Mesendoderm (in vitro differentiated cells): ENCODE results near the gene SLC39A10.
"Not testable (repeated sequence)": the region's sequence is repeated elsewhere in the genome, so short reads cannot be mapped to it uniquely, and the experiment has no call there.

Source experiments
- DNase-seq: peaks from one replicate; pipeline ENCODE4 v3.0.0; 2013
- H2AK5ac ChIP-seq: 2 replicates; pipeline ENCODE4 v1.6.1; 2013; ENCODE audit warnings: low read length, inconsistent platforms
- H2BK120ac ChIP-seq: 2 replicates; pipeline ENCODE4 v1.6.1; 2013; ENCODE audit warnings: low read depth, mild to moderate bottlenecking, low read length, moderate library complexity, mixed read lengths
- H2BK15ac ChIP-seq: replicated peaks from 2 replicates; pipeline ENCODE4 v1.6.1; 2013; ENCODE audit warnings: low read depth, mild to moderate bottlenecking, moderate library complexity
- H2BK5ac ChIP-seq: 2 replicates; pipeline ENCODE4 v1.6.1; 2013; ENCODE audit warnings: low read length, inconsistent platforms
- H3K18ac ChIP-seq: 2 replicates; pipeline ENCODE4 v1.6.1; 2013; ENCODE audit warnings: mild to moderate bottlenecking, low read length, mixed read lengths
- H3K23ac ChIP-seq: one replicate; pipeline ENCODE4 v1.6.1; 2013; ENCODE audit warnings: low read length
- H3K27ac ChIP-seq: 2 replicates; pipeline ENCODE4 v1.5.1; 2013; ENCODE audit warnings: low read depth, mild to moderate bottlenecking, inconsistent platforms, low read length, moderate library complexity
- H3K27me3 ChIP-seq: 2 replicates; pipeline ENCODE4 v1.6.1; 2013; ENCODE audit warnings: low read length, control low read depth, mild to moderate bottlenecking, inconsistent platforms; ENCODE audit not compliant: insufficient read depth, poor library complexity
- H3K36me3 ChIP-seq: 2 replicates; pipeline ENCODE4 v1.6.1; 2013; ENCODE audit warnings: low read length, inconsistent platforms; ENCODE audit not compliant: control insufficient read depth, insufficient read depth
- H3K4ac ChIP-seq: one replicate; pipeline ENCODE4 v1.6.1; 2013; ENCODE audit warnings: low read depth, mild to moderate bottlenecking, low read length, moderate library complexity
- H3K4me1 ChIP-seq: 2 replicates; pipeline ENCODE4 v1.6.1; 2013; ENCODE audit warnings: low read depth, low read length, inconsistent platforms; ENCODE audit not compliant: control insufficient read depth
- H3K4me2 ChIP-seq: 2 replicates; pipeline ENCODE4 v1.6.1; 2013; ENCODE audit warnings: low read length
- H3K4me3 ChIP-seq: 2 replicates; pipeline ENCODE4 v1.5.1; 2013; ENCODE audit warnings: mild to moderate bottlenecking, low read length
- H3K56ac ChIP-seq: one replicate; pipeline ENCODE4 v1.6.1; 2013; ENCODE audit warnings: low read length
- H3K79me1 ChIP-seq: 2 replicates; pipeline ENCODE4 v1.6.1; 2013; ENCODE audit warnings: low read length, inconsistent platforms
- H3K79me2 ChIP-seq: 2 replicates; pipeline ENCODE4 v1.6.1; 2013; ENCODE audit warnings: mild to moderate bottlenecking, low read length; ENCODE audit not compliant: control insufficient read depth, insufficient read depth
- H3K9ac ChIP-seq: 2 replicates; pipeline ENCODE4 v1.6.1; 2013; ENCODE audit warnings: low read length, inconsistent platforms
- H4K5ac ChIP-seq: one replicate; pipeline ENCODE4 v1.6.1; 2013; ENCODE audit warnings: low read length
- H4K8ac ChIP-seq: one replicate; pipeline ENCODE4 v1.6.1; 2013; ENCODE audit warnings: low read depth, mild to moderate bottlenecking, control low read depth, low read length, moderate library complexity
- WGBS: extraction: QIAGEN DNeasy Blood & Tissue Kit; methylation state at CpG from one replicate; pipeline ENCODE4 v1.1.7; 2013; ENCODE audit warnings: low lambda C conversion rate, missing lambda C conversion rate; ENCODE audit not compliant: insufficient coverage; ENCODE audit errors: extremely low coverage; 5-methylcytosine and 5-hydroxymethylcytosine counted together

The SLC39A10 gene

GRCh38 chr2:195647302-195647701 is 9.7 kb upstream of the SLC39A10 start:
- WGBS: no CpG with 5 or more reads among the region's 3 CpGs

GRCh38 chr2:195648370-195648769 is 8.7 kb upstream of the SLC39A10 start:
- H3K56ac ChIP-seq, H3K79me1 ChIP-seq, DNase-seq, H3K23ac ChIP-seq, H3K9ac ChIP-seq, H4K8ac ChIP-seq, H2BK5ac ChIP-seq, H2BK15ac ChIP-seq, H3K36me3 ChIP-seq, H3K4me1 ChIP-seq, H2AK5ac ChIP-seq, H4K5ac ChIP-seq, H3K4ac ChIP-seq, H3K18ac ChIP-seq, H3K27ac ChIP-seq, H3K27me3 ChIP-seq, H3K4me2 ChIP-seq, H3K4me3 ChIP-seq, H3K79me2 ChIP-seq, H2BK120ac ChIP-seq: not testable (repeated sequence)
- no CpG with 5 or more reads among the region's 2 CpGs for WGBS

More at GRCh38 chr2:195647302-195647701, 9.7 kb upstream of the SLC39A10 start:
- Histone ChIP-seq H3K27ac (no peak overlapping the region), H3K56ac (peak overlapping the region; percentile 34), H2BK120ac (no peak overlapping the region), H3K27me3 (no peaks in the 10 kb centered on the region), H3K23ac (no peak overlapping the region), H4K5ac (no peak overlapping the region), H4K8ac (no peak overlapping the region), H3K4me3 (no peak overlapping the region), H3K79me2 (no peaks in the 10 kb centered on the region), H2BK15ac (no peak overlapping the region), H3K4me2 (no peak overlapping the region), H2AK5ac (no peak overlapping the region), H2BK5ac (no peak overlapping the region), H3K79me1 (no peaks in the 10 kb centered on the region), H3K4ac (no peak overlapping the region), H3K9ac (no peak overlapping the region), H3K36me3 (no peaks in the 10 kb centered on the region), H3K18ac (no peak overlapping the region), H3K4me1 (no peaks in the 10 kb centered on the region)
- no peak for DNase-seq

GRCh38 chr2:195648787-195649186 is 8.2 kb upstream of the SLC39A10 start:
- no peaks in the 10 kb centered on the region for H3K27me3 ChIP-seq
- no peak overlapping the region for H3K23ac ChIP-seq
- H2AK5ac ChIP-seq: no peak overlapping the region
- no peak overlapping the region for H3K56ac ChIP-seq
- no peak overlapping the region for H2BK15ac ChIP-seq
- no peaks in the 10 kb centered on the region for H3K4me1 ChIP-seq
- H3K27ac ChIP-seq: no peak overlapping the region
- no peaks in the 10 kb centered on the region for H3K79me2 ChIP-seq
- H2BK5ac ChIP-seq: no peak overlapping the region
- H3K36me3 ChIP-seq: no peaks in the 10 kb centered on the region
- H3K4me3 ChIP-seq: no peak overlapping the region
- H3K9ac ChIP-seq: no peak overlapping the region
- no CpG with 5 or more reads among the region's 5 CpGs for WGBS
- H3K18ac ChIP-seq: no peak overlapping the region
- no peaks in the 10 kb centered on the region for H3K79me1 ChIP-seq
- no peak for DNase-seq
- no peak overlapping the region for H4K8ac ChIP-seq
- H2BK120ac ChIP-seq: no peak overlapping the region
- H3K4me2 ChIP-seq: no peak overlapping the region
- no peak overlapping the region for H4K5ac ChIP-seq
- H3K4ac ChIP-seq: no peak overlapping the region

- no peak overlapping the region for H3K4me3 ChIP-seq
- no peak overlapping the region for H3K18ac ChIP-seq
- no peaks in the 10 kb centered on the region for H3K27me3 ChIP-seq
- no peak overlapping the region for H2BK15ac ChIP-seq
- no peak overlapping the region for H4K5ac ChIP-seq
- no peaks in the 10 kb centered on the region for H3K79me1 ChIP-seq
- no peak overlapping the region for H3K27ac ChIP-seq
- no peaks in the 10 kb centered on the region for H3K79me2 ChIP-seq
- no peak overlapping the region for H3K9ac ChIP-seq
- H4K8ac ChIP-seq: no peak overlapping the region
- no peak overlapping the region for H3K4ac ChIP-seq
- no peak overlapping the region for H2BK5ac ChIP-seq
- no peak overlapping the region for H2AK5ac ChIP-seq
- no peak overlapping the region for H3K23ac ChIP-seq
- no peak overlapping the region for H3K56ac ChIP-seq
- H3K4me1 ChIP-seq: no peaks in the 10 kb centered on the region
- WGBS: no CpG with 5 or more reads among the region's 6 CpGs
- DNase-seq: no peak
- H3K36me3 ChIP-seq: no peaks in the 10 kb centered on the region
- H2BK120ac ChIP-seq: no peak overlapping the region
- H3K4me2 ChIP-seq: no peak overlapping the region
These were observed 7.3 kb upstream of the SLC39A10 start for GRCh38 chr2:195649629-195650190.

DNA sequence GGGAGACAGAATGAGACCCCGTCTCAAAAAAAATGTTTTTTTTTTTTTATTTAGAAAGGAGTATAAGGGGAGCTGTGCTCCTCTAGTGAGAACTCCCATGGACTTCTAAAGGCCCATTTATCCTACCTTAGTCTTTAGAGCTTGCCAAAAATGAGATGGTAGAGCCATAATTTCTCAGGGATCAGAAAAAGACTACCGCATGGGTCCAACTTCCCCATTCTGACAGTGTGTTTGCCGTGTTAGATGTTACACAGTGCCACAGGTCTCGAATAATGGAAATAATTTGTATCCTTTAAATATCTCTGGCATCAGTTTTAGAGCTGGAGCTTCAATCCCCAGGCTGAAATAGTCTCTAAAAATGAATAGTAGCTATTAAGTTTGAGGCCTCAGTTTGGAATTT is 6.0 kb upstream of the SLC39A10 start:
- H2BK120ac ChIP-seq: no peak overlapping the region
- H3K36me3 ChIP-seq: no peaks in the 10 kb centered on the region
- no peak overlapping the region for H3K9ac ChIP-seq
- H3K79me2 ChIP-seq: no peaks in the 10 kb centered on the region
- H3K23ac ChIP-seq: no peak overlapping the region
- H3K27ac ChIP-seq: no peak overlapping the region
- no peaks in the 10 kb centered on the region for H3K4me1 ChIP-seq
- no peak for DNase-seq
- no peaks in the 10 kb centered on the region for H3K79me1 ChIP-seq
- no peak overlapping the region for H2BK5ac ChIP-seq
- H2AK5ac ChIP-seq: no peak overlapping the region
- no peak overlapping the region for H4K5ac ChIP-seq
- no peak overlapping the region for H3K4me3 ChIP-seq
- H4K8ac ChIP-seq: no peak overlapping the region
- H3K27me3 ChIP-seq: no peaks in the 10 kb centered on the region
- H3K56ac ChIP-seq: no peak overlapping the region
- H3K4me2 ChIP-seq: no peak overlapping the region
- no peak overlapping the region for H2BK15ac ChIP-seq
- no CpG with 5 or more reads among the region's 4 CpGs for WGBS
- H3K4ac ChIP-seq: no peak overlapping the region
- no peak overlapping the region for H3K18ac ChIP-seq

DNA sequence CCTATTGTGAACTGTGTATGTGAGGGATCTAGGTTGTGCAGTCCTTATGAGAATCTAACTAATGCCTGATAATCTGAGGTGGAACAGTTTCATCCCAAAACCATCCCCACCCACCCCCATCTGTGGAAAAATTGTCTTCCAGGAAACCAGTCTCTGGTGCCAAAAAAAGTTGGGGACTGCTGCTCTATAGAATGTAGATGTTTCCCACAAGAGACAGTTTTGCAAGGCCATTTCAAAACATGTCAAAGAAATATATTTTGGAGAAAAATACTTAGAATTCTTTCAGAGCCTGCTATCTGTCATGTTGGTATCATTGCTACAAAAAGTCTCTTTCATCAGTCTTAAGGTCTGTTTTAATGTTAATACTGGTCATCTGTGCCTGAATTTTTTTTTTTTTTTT is 4.1 kb upstream of the SLC39A10 start:
- no peak overlapping the region for H2AK5ac ChIP-seq
- H2BK5ac ChIP-seq: no peak overlapping the region
- no peak overlapping the region for H2BK15ac ChIP-seq

More for the DNA sequence above, 4.1 kb upstream of the SLC39A10 start:
- no peak overlapping the region for H4K5ac ChIP-seq
- H3K79me2 ChIP-seq: peaks cover 8% of the 10 kb centered on the region
- no peak overlapping the region for H3K9ac ChIP-seq
- no peaks in the 10 kb centered on the region for H3K79me1 ChIP-seq
- H3K56ac ChIP-seq: no peak overlapping the region
- no peak overlapping the region for H3K18ac ChIP-seq
- peaks cover 2% of the 10 kb centered on the region for H3K4me1 ChIP-seq
- H3K4me3 ChIP-seq: no peak overlapping the region
- H4K8ac ChIP-seq: no peak overlapping the region
- no peaks in the 10 kb centered on the region for H3K36me3 ChIP-seq
- no peak overlapping the region for H2BK120ac ChIP-seq
- DNase-seq: no peak
- H3K4ac ChIP-seq: no peak overlapping the region
- no peak overlapping the region for H3K4me2 ChIP-seq
- no peak overlapping the region for H3K27ac ChIP-seq
- no peak overlapping the region for H3K23ac ChIP-seq
- H3K27me3 ChIP-seq: no peaks in the 10 kb centered on the region
